ENCODE data around the gene ZFYVE28.

The ZFYVE28 gene

GRCh38 chr4:2290974-2291704 is 127.3 kb downstream of the ZFYVE28 start:
- H3K36me3 ChIP-seq: no peaks in the 10 kb centered on the region
- no peaks in the 10 kb centered on the region for H3K4me1 ChIP-seq
- intact Hi-C loops (cut with DNase I; ENCODE audit: low total_unique reads): no loop called here
- H3K27me3 ChIP-seq: no peaks in the 10 kb centered on the region
- TF ChIP-seq, protein P1, sequence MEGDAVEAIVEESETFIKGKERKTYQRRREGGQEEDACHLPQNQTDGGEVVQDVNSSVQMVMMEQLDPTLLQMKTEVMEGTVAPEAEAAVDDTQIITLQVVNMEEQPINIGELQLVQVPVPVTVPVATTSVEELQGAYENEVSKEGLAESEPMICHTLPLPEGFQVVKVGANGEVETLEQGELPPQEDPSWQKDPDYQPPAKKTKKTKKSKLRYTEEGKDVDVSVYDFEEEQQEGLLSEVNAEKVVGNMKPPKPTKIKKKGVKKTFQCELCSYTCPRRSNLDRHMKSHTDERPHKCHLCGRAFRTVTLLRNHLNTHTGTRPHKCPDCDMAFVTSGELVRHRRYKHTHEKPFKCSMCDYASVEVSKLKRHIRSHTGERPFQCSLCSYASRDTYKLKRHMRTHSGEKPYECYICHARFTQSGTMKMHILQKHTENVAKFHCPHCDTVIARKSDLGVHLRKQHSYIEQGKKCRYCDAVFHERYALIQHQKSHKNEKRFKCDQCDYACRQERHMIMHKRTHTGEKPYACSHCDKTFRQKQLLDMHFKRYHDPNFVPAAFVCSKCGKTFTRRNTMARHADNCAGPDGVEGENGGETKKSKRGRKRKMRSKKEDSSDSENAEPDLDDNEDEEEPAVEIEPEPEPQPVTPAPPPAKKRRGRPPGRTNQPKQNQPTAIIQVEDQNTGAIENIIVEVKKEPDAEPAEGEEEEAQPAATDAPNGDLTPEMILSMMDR (IDR thresholded peaks at IDR 0.05): no peak
- no peaks in the 10 kb centered on the region for H3K9me3 ChIP-seq
- H3K4me3 ChIP-seq: no peak overlapping the region
- DNase-seq: peak in 1 of 2 donors; percentile 50
- H3K27ac ChIP-seq: no peak overlapping the region

DNA sequence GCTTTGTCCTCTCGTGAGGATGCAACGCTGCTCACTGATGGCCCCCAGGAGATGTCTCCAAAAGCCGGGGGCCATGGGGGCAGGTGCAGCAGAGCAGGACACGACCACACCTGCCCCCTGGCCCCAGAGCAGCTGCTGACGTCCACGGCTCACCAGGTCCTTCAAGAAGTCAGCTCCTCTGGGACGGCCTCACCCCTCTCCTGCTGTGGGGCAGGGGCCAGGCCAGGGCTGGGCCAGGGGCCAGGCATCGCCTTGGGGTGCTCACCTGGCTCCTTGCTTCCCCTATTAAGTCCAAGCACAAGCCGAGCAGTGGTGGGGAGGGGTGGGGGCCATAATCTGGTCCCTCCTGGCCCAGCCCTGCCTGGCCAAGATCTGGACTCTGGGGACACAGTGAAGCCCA is 128.0 kb downstream of the ZFYVE28 start:
- intact Hi-C loops (cut with DNase I; ENCODE audit: low total_unique reads): no loop called here
- Histone ChIP-seq H3K4me3 (no peak overlapping the region), H3K4me1 (no peaks in the 10 kb centered on the region), H3K27ac (no peak overlapping the region), H3K36me3 (no peaks in the 10 kb centered on the region), H3K27me3 (no peaks in the 10 kb centered on the region), H3K9me3 (no peaks in the 10 kb centered on the region)
- peak in 1 of 2 donors; percentile 57 for DNase-seq
- TF ChIP-seq, protein P1 (IDR thresholded peaks at IDR 0.05): no peak

DNA sequence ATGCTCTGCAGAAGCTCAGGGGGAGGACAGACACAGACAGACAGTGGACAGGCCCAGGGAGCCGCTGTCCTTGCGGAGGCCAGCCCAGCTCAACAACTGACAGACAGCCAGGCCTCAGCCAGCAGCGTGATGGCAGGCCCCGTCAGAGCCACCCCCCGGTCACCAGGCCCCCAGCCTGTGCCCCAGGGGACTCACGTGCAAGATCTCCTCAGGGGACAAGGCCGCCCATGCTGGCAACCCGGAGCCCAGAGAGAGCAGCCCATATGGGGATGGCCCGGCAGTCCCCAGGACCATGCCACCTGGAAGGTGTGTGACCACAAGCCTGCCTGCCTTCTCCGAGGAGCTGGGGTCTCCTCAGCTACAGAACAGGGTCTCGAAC is 128.5 kb downstream of the ZFYVE28 start:
- no peaks in the 10 kb centered on the region for H3K36me3 ChIP-seq
- no peaks in the 10 kb centered on the region for H3K27me3 ChIP-seq
- TF ChIP-seq, protein P1 (IDR thresholded peaks at IDR 0.05): no peak
- no peak overlapping the region for H3K4me3 ChIP-seq
- H3K27ac ChIP-seq: no peak overlapping the region
- intact Hi-C loops (cut with DNase I; ENCODE audit: low total_unique reads): no loop called here
- DNase-seq: peak in 1 of 2 donors; percentile 58
- H3K9me3 ChIP-seq: no peaks in the 10 kb centered on the region
- no peaks in the 10 kb centered on the region for H3K4me1 ChIP-seq

DNA sequence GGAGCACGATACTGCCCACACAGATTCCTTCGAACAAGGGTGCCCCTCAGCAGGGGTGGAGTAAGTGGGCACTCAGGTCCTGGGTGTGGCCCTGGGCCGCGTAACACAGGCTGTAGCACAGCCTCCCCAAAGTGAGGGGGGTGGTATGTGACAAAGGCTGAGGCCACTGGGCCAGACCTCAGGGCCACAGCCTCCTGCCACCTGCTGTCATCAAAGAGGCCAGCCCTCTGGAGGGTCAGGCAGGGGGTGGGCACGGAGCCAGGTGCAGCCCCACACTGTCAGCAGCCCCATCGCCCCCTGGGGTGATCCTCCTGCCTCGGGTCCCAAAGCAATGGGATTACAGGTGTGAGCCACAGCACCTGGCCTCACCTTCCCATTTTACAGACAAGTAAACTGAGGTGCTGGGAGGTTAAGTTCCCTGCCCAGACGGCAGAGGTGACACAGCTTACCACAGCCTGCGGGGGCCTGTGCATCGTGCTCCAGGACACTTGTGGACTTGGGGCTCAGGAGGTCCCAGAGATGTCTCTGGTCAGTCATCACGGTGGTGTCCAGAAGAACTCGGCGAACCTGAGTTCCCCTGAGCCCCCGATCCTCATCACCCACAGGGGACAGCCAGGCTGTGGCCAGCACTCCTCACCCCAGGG is 129.0 kb downstream of the ZFYVE28 start:
- H3K27ac ChIP-seq: no peak overlapping the region
- no peak overlapping the region for H3K4me3 ChIP-seq
- no peaks in the 10 kb centered on the region for H3K4me1 ChIP-seq
- TF ChIP-seq, protein P1 (IDR thresholded peaks at IDR 0.05): no peak
- H3K36me3 ChIP-seq: no peaks in the 10 kb centered on the region
- no peaks in the 10 kb centered on the region for H3K27me3 ChIP-seq
- intact Hi-C loops (cut with DNase I; ENCODE audit: low total_unique reads): no loop called here
- DNase-seq: no peak
- H3K9me3 ChIP-seq: no peaks in the 10 kb centered on the region

GRCh38 chr4:2288051-2288541 is 130.3 kb downstream of the ZFYVE28 start:
- TF ChIP-seq, protein P1 (IDR thresholded peaks at IDR 0.05): no peak
- H3K27me3 ChIP-seq: no peaks in the 10 kb centered on the region
- no peaks in the 10 kb centered on the region for H3K4me1 ChIP-seq
- no peaks in the 10 kb centered on the region for H3K9me3 ChIP-seq
- intact Hi-C loops (cut with DNase I; ENCODE audit: low total_unique reads): no loop called here
- H3K36me3 ChIP-seq: no peaks in the 10 kb centered on the region
- DNase-seq: peak in 1 of 2 donors; percentile 9
- H3K27ac ChIP-seq: no peak overlapping the region
- H3K4me3 ChIP-seq: no peak overlapping the region

All from tibial artery (tissue), 4 donors.